HCT116 (cell line): ENCODE results near the gene TRIM26. TPM values are rescaled to one million over a fixed set of nuclear protein-coding genes. Genes with fewer than 3 reads are reported as not detected.

Experiments used
- ATAC-seq: fragments of 200-7000 bp; cut with Tn5 transposase; 2 replicates; pipeline ENCODE4 v1.9.1; 2020; ENCODE audit warnings: mild to moderate bottlenecking, moderate library complexity
- BruUV-seq: library from RNA; stranded (reverse); fragments of 400-500 nt; replicated peaks from 2 replicates; lab custom pipeline; 2021; lab: Mats Ljungman, UMichigan
- CTCF ChIA-PET: fragments of 300-600 bp; sonication (Branson Sonifier 250); formaldehyde crosslinking; loops from one replicate; lab custom pipeline; 2021; ENCODE audit warnings: antibody characterized with exemption; lab: Charles Lee
- POLR2A ChIA-PET: fragments of 300-600, 350-600 bp; sonication (Branson Sonifier 250); formaldehyde crosslinking; loops from one replicate; lab custom pipeline; 2021; ENCODE audit warnings: antibody characterized with exemption; lab: Charles Lee
- RAD21 ChIA-PET, 2 experiments: fragments of 300-600 bp; sonication (Branson Sonifier 250); formaldehyde crosslinking; loops; one replicate each; lab custom pipeline; 2023; ENCODE audit warnings: low total read pairs in 2 of 2; ENCODE audit not compliant: uncharacterized antibody in 2 of 2, unreplicated experiment in 2 of 2, low non-redundant PET in 1 of 2; lab: Charles Lee
- DNase-seq: peaks from one replicate; pipeline ENCODE4 v3.0.0-alpha.2; 2010; ENCODE audit warnings: low read depth, low spot score
- H2AFZ ChIP-seq: fragments of 200-600 bp; shearing (Covaris generic), sonication (generic); 2 replicates; pipeline ENCODE4 v1.6.1; 2017; ENCODE audit warnings: low read depth, mixed run types, mixed read lengths, antibody characterized with exemption, low read length; ENCODE audit not compliant: poor library complexity, severe bottlenecking
- H3K27ac ChIP-seq: 2 replicates; pipeline ENCODE4 v1.5.1; 2012; ENCODE audit warnings: low read depth, low read length
- H3K27me3 ChIP-seq: fragments of 200-600 bp; sonication (generic); 2 replicates; pipeline ENCODE4 v1.6.1; 2016; ENCODE audit warnings: mixed run types, low read length, mixed read lengths; ENCODE audit not compliant: insufficient read depth
- H3K36me3 ChIP-seq, 2 experiments: fragments of 200-500 bp in 1 of 2; fragments of 200-600 bp in 1 of 2; sonication (Bioruptor generic) in 1 of 2; sonication (generic) in 1 of 2; 2 replicates each; pipeline versions ENCODE4 v1.5.1 to v1.6.1; 2014 to 2016; ENCODE audit warnings: low read length in 2 of 2, inconsistent platforms in 1 of 2, mixed read lengths in 1 of 2, mixed run types in 1 of 2; ENCODE audit not compliant: insufficient read depth in 2 of 2, control insufficient read depth in 1 of 2
- H3K4me1 ChIP-seq, 2 experiments: fragments of 200-600 bp in 1 of 2; sonication (generic) in 1 of 2; 2 replicates each; pipeline versions ENCODE4 v1.5.1 to v1.6.1; 2012 to 2017; ENCODE audit warnings: low read length in 2 of 2, inconsistent platforms in 1 of 2, mild to moderate bottlenecking in 1 of 2, mixed read lengths in 1 of 2, mixed run types in 1 of 2, moderate library complexity in 1 of 2; ENCODE audit not compliant: insufficient read depth in 2 of 2, control insufficient read depth in 1 of 2
- H3K4me2 ChIP-seq: fragments of 200-600 bp; sonication (generic); 2 replicates; pipeline ENCODE4 v1.6.1; 2017; ENCODE audit warnings: mixed run types, low read length, mixed read lengths
- H3K4me3 ChIP-seq, 2 experiments: fragments of 200-600 bp in 1 of 2; sonication (generic) in 1 of 2; replicated peaks in 1 of 2; 2 replicates each; pipeline ENCODE4 v1.5.1; 2011 to 2016; ENCODE audit warnings: low read length in 2 of 2, control low read depth in 1 of 2, low read depth in 1 of 2, mild to moderate bottlenecking in 1 of 2, mixed read lengths in 1 of 2, mixed run types in 1 of 2
- H3K79me2 ChIP-seq: fragments of 200-600 bp; sonication (generic); 2 replicates; pipeline ENCODE4 v1.6.1; 2017; ENCODE audit warnings: mild to moderate bottlenecking, mixed run types, low read length, moderate library complexity, mixed read lengths; ENCODE audit not compliant: insufficient read depth
- H3K9ac ChIP-seq: fragments of 200-600 bp; sonication (generic); 2 replicates; pipeline ENCODE4 v1.6.1; 2016; ENCODE audit warnings: low read length, mixed read lengths
- H3K9me2 ChIP-seq: fragments of 200-600 bp; sonication (generic), shearing (Covaris generic); 2 replicates; pipeline ENCODE4 v1.6.1; 2017; ENCODE audit warnings: mixed run types, mild to moderate bottlenecking, moderate library complexity; ENCODE audit not compliant: insufficient read depth
- H3K9me3 ChIP-seq, 2 experiments: fragments of 200-500 bp in 1 of 2; fragments of 200-600 bp in 1 of 2; sonication (Bioruptor generic) in 1 of 2; sonication (generic) in 1 of 2; 2 replicates each; pipeline ENCODE4 v1.6.1; 2014 to 2017; ENCODE audit warnings: low read length in 2 of 2, mixed read lengths in 2 of 2, inconsistent platforms in 1 of 2, low read depth in 1 of 2, mild to moderate bottlenecking in 1 of 2, mixed run types in 1 of 2, moderate library complexity in 1 of 2; ENCODE audit not compliant: control insufficient read depth in 1 of 2, insufficient read depth in 1 of 2
- H4K20me1 ChIP-seq: fragments of 200-600 bp; sonication (generic), shearing (Covaris generic); 2 replicates; pipeline ENCODE4 v1.6.1; 2017; ENCODE audit warnings: mixed run types, mild to moderate bottlenecking, moderate library complexity; ENCODE audit not compliant: insufficient read depth
- ATF3 ChIP-seq: IDR thresholded peaks from 2 replicates; pipeline ENCODE4 v1.6.1; 2012
- CBX3 ChIP-seq: IDR thresholded peaks from 2 replicates; pipeline ENCODE4 v1.6.1; 2012; ENCODE audit warnings: low read depth
- CEBPB ChIP-seq: IDR thresholded peaks from 2 replicates; pipeline ENCODE4 v1.6.1; 2012; ENCODE audit warnings: low read depth
- MAX ChIP-seq: IDR thresholded peaks from 2 replicates; pipeline ENCODE4 v1.6.1; 2012
- POLR2A ChIP-seq: IDR thresholded peaks from 2 replicates; pipeline ENCODE4 v1.7.0; 2011; ENCODE audit warnings: borderline replicate concordance; ENCODE audit not compliant: insufficient read depth, insufficient read length; ENCODE audit errors: extremely low read depth
- RAD21 ChIP-seq: IDR thresholded peaks from 2 replicates; pipeline ENCODE4 v1.6.1; 2012; ENCODE audit warnings: low read depth, mild to moderate bottlenecking
- REST ChIP-seq: IDR thresholded peaks from 2 replicates; pipeline ENCODE4 v1.6.1; 2012; ENCODE audit warnings: low read depth
- SIN3A ChIP-seq: IDR thresholded peaks from 2 replicates; pipeline ENCODE4 v1.6.1; 2012; ENCODE audit warnings: low read depth
- SP1 ChIP-seq: IDR thresholded peaks from 2 replicates; pipeline ENCODE4 v1.6.1; 2012; ENCODE audit warnings: low read depth
- SRF ChIP-seq: IDR thresholded peaks from 2 replicates; pipeline ENCODE4 v1.6.1; 2012; ENCODE audit warnings: low read depth
- TCF7L2 ChIP-seq: IDR thresholded peaks from 2 replicates; pipeline ENCODE4 v1.7.0; 2011; ENCODE audit warnings: borderline replicate concordance, inconsistent platforms; ENCODE audit not compliant: insufficient read depth, insufficient read length; ENCODE audit errors: extremely low read depth
- ZBTB33 ChIP-seq: IDR thresholded peaks from 2 replicates; pipeline ENCODE4 v1.6.1; 2011; ENCODE audit warnings: mild to moderate bottlenecking, low read length, moderate library complexity; ENCODE audit not compliant: insufficient replicate concordance; ENCODE audit errors: extremely low read depth
- ZFX ChIP-seq: fragments of 450-650 bp; IDR thresholded peaks from 2 replicates; pipeline ENCODE4 v1.6.1; 2017
- ZNF274 ChIP-seq: fragments of 200-500 bp; sonication (Bioruptor generic); IDR thresholded peaks from 2 replicates; pipeline ENCODE4 v1.6.1; 2014; ENCODE audit warnings: mild to moderate bottlenecking, low read depth, low read length, inconsistent platforms
- intact Hi-C: fragments of 100-400 bp; cut with micrococcal nuclease; formaldehyde crosslinking; loops from 2 replicates; pipeline ENCODE4 v1.10.0; 2022
- total RNA-seq: library from RNA; stranded (reverse); gene quantifications from one replicate; pipeline ENCODE4 v1.2.1, GENCODE V29; 2021; ENCODE audit not compliant: unreplicated experiment

Gene TRIM26
- total RNA-seq, 1 experiment from 2014 or later = 32.2 TPM

- no peak overlapping the region for H3K27ac ChIP-seq
- RAD21 ChIA-PET = no interaction called here
- H3K9me2 ChIP-seq = no peaks in the 10 kb centered on the region
- no peak overlapping the region for H2AFZ ChIP-seq
- CTCF ChIA-PET = interaction anchor here (0.7 kb wide), 1 partner anchor 20 kb away, joined by 3 read pairs; no protein-coding TSS in a partner anchor
- no peaks in the 10 kb centered on the region for H3K27me3 ChIP-seq
- H3K4me3 ChIP-seq = no peak overlapping the region
- POLR2A ChIA-PET = no interaction called here
- no peaks in the 10 kb centered on the region for H3K4me1 ChIP-seq
- H3K4me2 ChIP-seq = no peak overlapping the region
- no peaks in the 10 kb centered on the region for H3K9me3 ChIP-seq
- H3K9ac ChIP-seq = no peak overlapping the region
- peaks cover 18 to 30% of the 10 kb centered on the region in 2 experiments for H3K36me3 ChIP-seq
- intact Hi-C loops = no loop called here
- DNase-seq (no peak), ATAC-seq (no peak)
- no TSS peak for BruUV-seq
- no peaks in the 10 kb centered on the region for H4K20me1 ChIP-seq
- TF ChIP-seq CEBPB (no peak), RAD21 (no peak), ZBTB33 (no peak), MAX (no peak), CBX3 (no peak)
- peaks cover 9% of the 10 kb centered on the region for H3K79me2 ChIP-seq
These were observed 17.3 kb downstream of the TRIM26 start for GRCh38 chr6:30195951-30196350.

GRCh38 chr6:30194797-30195690 lies 18.2 kb downstream of the TRIM26 start:
- no peak overlapping the region for H3K27ac ChIP-seq
- DNase-seq (no peak), ATAC-seq (no peak)
- H3K4me3 ChIP-seq = no peak overlapping the region
- H3K4me2 ChIP-seq = no peak overlapping the region
- intact Hi-C loops = no loop called here
- H2AFZ ChIP-seq = no peak overlapping the region
- H3K79me2 ChIP-seq = peaks cover 1% of the 10 kb centered on the region; the same call in 1 of the 2 replicates
- no peaks in the 10 kb centered on the region for H3K27me3 ChIP-seq
- H3K9ac ChIP-seq = no peak overlapping the region
- H3K9me3 ChIP-seq = no peaks in the 10 kb centered on the region
- peaks cover 16 to 21% of the 10 kb centered on the region in 2 experiments for H3K36me3 ChIP-seq
- no peaks in the 10 kb centered on the region for H3K9me2 ChIP-seq
- POLR2A ChIA-PET = no interaction called here
- RAD21 ChIA-PET = no interaction called here
- H3K4me1 ChIP-seq = no peaks in the 10 kb centered on the region
- no TSS peak for BruUV-seq
- CTCF ChIA-PET = no interaction called here
- H4K20me1 ChIP-seq = no peaks in the 10 kb centered on the region
- TF ChIP-seq TCF7L2 (no peak), ZNF274 (no peak), SRF (no peak), REST (no peak), SP1 (no peak), CBX3 (no peak), ZFX (no peak), SIN3A (no peak), POLR2A (no peak), ATF3 (no peak)
